Osteoblast (primary cell): ENCODE data around the gene NUMB. TPM values are rescaled to one million over a fixed set of nuclear protein-coding genes. Genes with fewer than 3 reads are reported as not detected.

Experiments
- DNase-seq: peaks from one replicate; pipeline ENCODE4 v3.0.0; 2011; ENCODE audit warnings: low spot score, mixed read lengths; ENCODE audit not compliant: insufficient read length; ENCODE audit errors: missing footprints
- H2AFZ ChIP-seq: 2 replicates; pipeline ENCODE4 v1.6.0; 2011; ENCODE audit warnings: mild to moderate bottlenecking, low read length
- H3K27ac ChIP-seq: 2 replicates; pipeline ENCODE4 v1.5.1; 2011; ENCODE audit warnings: mild to moderate bottlenecking, low read depth, low read length, moderate library complexity
- H3K27me3 ChIP-seq: 2 replicates; pipeline ENCODE4 v1.6.0; 2012; ENCODE audit warnings: mild to moderate bottlenecking, control low read depth, inconsistent platforms, low read length, moderate library complexity; ENCODE audit not compliant: insufficient read depth
- H3K36me3 ChIP-seq: 2 replicates; pipeline ENCODE4 v1.5.1; 2011; ENCODE audit warnings: mild to moderate bottlenecking, low read length, control low read depth, moderate library complexity; ENCODE audit not compliant: insufficient read depth
- H3K4me1 ChIP-seq: 2 replicates; pipeline ENCODE4 v1.5.1; 2011; ENCODE audit warnings: mild to moderate bottlenecking, low read length, control low read depth, moderate library complexity; ENCODE audit not compliant: insufficient read depth
- H3K4me2 ChIP-seq: 2 replicates; pipeline ENCODE4 v1.6.0; 2011; ENCODE audit warnings: mild to moderate bottlenecking, low read length; ENCODE audit not compliant: insufficient read depth
- H3K4me3 ChIP-seq: fragments of 200-600 bp; sonication (generic); 3 replicates; pipeline ENCODE4 v1.5.1; 2012; ENCODE audit warnings: mild to moderate bottlenecking, low read length, inconsistent platforms; ENCODE audit not compliant: insufficient read depth
- H3K79me2 ChIP-seq: 2 replicates; pipeline ENCODE4 v1.6.0; 2012; ENCODE audit warnings: mild to moderate bottlenecking, low read length, control low read depth, inconsistent platforms; ENCODE audit not compliant: insufficient read depth
- H3K9me3 ChIP-seq: 2 replicates; pipeline ENCODE4 v1.5.1; 2011; ENCODE audit warnings: low read depth, low read length, control low read depth
- H4K20me1 ChIP-seq: 2 replicates; pipeline ENCODE4 v1.6.0; 2012; ENCODE audit warnings: mild to moderate bottlenecking, low read length, control low read depth; ENCODE audit not compliant: insufficient read depth
- total RNA-seq: library from RNA; depleted of rRNA; stranded (reverse); fragments of >200 nt; gene quantifications from 2 replicates; pipeline ENCODE4 v1.2.3, GENCODE V29; 2012
- TF ChIP-seq, protein P1 (sequence below): IDR thresholded peaks from 2 replicates; pipeline ENCODE4 v1.5.1; 2011; ENCODE audit warnings: mild to moderate bottlenecking, low read depth, low read length, moderate library complexity; ENCODE audit errors: extremely low read depth

The NUMB gene
- total RNA-seq, 1 donor: 52.5 TPM

DNA sequence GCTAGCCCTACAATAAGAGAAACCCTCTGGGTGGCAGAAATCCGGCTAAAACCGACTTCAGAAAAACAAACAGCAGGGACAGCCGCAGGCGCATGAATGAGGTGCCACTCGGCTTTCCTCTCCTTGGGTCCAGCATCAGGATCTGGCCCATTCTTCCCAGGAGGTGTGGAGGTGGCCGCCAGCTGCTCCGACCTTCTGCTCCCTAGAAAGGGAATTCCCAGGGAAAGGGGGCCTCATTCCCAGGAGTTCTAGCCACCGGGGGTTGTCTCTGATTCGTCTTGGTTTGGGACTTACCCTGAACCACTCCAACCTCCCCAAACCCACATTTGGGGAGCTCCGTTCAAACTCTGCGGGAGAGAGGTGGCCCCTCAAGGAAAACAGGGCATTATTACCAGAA is 208.0 kb downstream of the NUMB start:
- H2AFZ ChIP-seq: no peak overlapping the region
- peak; percentile 87 for DNase-seq

DNA sequence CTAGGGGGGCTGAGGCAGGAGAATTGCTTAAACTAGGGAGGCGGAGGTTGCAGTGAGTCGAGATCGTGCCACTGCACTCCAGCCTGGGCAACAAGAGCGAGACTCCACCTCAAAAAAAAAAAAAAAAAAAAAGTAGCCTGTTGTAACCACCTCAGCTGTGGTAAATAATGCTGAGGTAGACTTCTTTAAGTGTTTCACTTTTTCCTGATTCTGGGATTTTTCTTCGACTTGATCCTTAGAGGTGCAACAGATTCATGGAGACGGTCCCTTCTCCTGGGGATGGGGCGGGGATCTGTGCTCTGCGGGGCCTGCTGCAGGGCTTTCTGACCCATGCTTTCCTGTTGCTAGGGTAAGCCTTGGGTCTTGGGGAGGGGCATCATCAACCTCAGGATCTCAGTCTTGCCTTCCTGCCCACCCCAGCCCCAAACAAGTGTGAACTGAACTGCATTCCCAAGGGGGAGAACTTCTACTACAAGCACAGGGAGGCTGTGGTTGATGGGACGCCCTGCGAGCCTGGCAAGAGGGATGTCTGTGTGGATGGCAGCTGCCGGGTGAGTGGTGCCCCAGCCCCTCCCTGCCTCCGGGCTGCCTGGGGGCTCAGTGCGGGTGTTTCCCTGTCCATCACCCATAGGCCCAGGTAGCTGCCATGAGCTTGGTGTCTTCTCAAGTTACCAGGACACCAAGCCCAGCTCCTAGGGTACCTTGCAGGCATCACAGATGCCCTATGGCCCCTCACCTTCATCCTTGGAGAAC is 208.6 kb downstream of the NUMB start:
- H3K36me3 ChIP-seq: no peaks in the 10 kb centered on the region
- H3K4me2 ChIP-seq: no peak overlapping the region
- no peaks in the 10 kb centered on the region for H4K20me1 ChIP-seq
- no peaks in the 10 kb centered on the region for H3K9me3 ChIP-seq
- no peak overlapping the region for H2AFZ ChIP-seq
- peak; percentile 83 for DNase-seq
- H3K27ac ChIP-seq: no peak overlapping the region
- H3K27me3 ChIP-seq: no peaks in the 10 kb centered on the region
- peaks cover 24% of the 10 kb centered on the region for H3K4me1 ChIP-seq
- H3K4me3 ChIP-seq: no peak overlapping the region
- no peaks in the 10 kb centered on the region for H3K79me2 ChIP-seq
- TF ChIP-seq, protein P1, sequence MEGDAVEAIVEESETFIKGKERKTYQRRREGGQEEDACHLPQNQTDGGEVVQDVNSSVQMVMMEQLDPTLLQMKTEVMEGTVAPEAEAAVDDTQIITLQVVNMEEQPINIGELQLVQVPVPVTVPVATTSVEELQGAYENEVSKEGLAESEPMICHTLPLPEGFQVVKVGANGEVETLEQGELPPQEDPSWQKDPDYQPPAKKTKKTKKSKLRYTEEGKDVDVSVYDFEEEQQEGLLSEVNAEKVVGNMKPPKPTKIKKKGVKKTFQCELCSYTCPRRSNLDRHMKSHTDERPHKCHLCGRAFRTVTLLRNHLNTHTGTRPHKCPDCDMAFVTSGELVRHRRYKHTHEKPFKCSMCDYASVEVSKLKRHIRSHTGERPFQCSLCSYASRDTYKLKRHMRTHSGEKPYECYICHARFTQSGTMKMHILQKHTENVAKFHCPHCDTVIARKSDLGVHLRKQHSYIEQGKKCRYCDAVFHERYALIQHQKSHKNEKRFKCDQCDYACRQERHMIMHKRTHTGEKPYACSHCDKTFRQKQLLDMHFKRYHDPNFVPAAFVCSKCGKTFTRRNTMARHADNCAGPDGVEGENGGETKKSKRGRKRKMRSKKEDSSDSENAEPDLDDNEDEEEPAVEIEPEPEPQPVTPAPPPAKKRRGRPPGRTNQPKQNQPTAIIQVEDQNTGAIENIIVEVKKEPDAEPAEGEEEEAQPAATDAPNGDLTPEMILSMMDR: no peak

More for the DNA sequence above, 208.0 kb downstream of the NUMB start:
- H3K79me2 ChIP-seq: no peaks in the 10 kb centered on the region
- H3K4me2 ChIP-seq: no peak overlapping the region
- H3K27me3 ChIP-seq: no peaks in the 10 kb centered on the region
- H4K20me1 ChIP-seq: no peaks in the 10 kb centered on the region
- H3K4me1 ChIP-seq: peaks cover 24% of the 10 kb centered on the region
- no peak overlapping the region for H3K27ac ChIP-seq
- no peaks in the 10 kb centered on the region for H3K9me3 ChIP-seq
- TF ChIP-seq, protein P1: no peak
- no peaks in the 10 kb centered on the region for H3K36me3 ChIP-seq
- H3K4me3 ChIP-seq: no peak overlapping the region

DNA sequence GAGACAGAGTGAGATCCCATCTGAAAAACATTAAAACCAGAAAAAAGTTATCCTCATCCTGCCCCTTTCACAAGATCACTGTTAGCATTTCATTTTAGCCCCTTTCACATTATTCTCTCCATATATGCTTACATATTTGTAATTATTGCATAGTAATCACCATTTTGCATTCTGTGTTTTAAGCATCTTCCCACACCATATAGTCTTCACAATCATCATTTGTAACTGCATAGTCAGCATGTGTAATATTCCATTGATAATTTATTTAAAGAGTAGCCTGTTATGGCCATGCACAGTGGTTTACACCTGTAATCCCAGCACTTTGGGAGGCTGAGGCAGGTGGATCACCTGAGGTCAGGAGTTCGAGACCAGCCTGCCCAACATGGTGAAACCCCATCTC is 209.2 kb downstream of the NUMB start:
- no peaks in the 10 kb centered on the region for H3K27me3 ChIP-seq
- H3K36me3 ChIP-seq: no peaks in the 10 kb centered on the region
- no peaks in the 10 kb centered on the region for H3K79me2 ChIP-seq
- H3K4me1 ChIP-seq: peaks cover 24% of the 10 kb centered on the region
- H3K27ac ChIP-seq: no peak overlapping the region
- no peaks in the 10 kb centered on the region for H4K20me1 ChIP-seq
- H3K4me2 ChIP-seq: no peak overlapping the region
- no peak overlapping the region for H2AFZ ChIP-seq
- peak; percentile 84 for DNase-seq
- TF ChIP-seq, protein P1: no peak
- H3K4me3 ChIP-seq: no peak overlapping the region
- no peaks in the 10 kb centered on the region for H3K9me3 ChIP-seq

DNA sequence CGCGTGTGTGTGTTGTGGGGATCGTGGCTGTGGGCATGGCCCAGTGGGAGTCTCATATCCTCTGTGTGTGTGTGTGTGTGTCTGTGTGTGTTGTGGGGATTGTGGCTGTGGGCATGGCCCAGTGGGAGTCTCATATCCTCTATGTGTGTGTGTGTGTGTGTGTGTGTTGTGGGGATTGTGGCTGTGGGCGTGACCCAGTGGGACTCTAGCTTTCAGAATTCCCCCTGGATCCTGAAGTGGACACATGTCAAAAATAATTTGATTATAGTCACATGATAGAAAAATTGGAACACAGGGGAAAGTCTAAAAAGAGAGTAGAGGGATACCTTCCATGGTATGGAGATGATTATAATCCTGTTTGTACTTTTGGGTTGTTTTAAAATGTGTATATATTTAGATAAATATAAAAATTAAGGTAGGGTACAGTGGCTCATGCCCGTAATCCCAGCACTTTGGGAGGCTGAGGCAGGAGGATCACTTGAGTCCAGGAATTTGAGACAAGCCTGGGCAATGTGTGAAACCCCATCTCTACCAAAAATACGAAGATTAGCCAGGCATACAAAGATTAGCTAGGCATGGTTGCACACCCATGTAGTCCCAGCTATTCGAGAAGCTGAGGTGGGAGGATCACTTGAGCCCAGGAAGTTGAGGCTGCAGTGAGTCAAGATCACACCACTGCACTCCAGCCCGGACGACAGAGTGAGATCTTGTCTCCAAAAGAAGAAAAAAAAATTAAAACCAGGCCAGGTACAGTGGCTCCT is 210.1 kb downstream of the NUMB start:
- Histone ChIP-seq H3K27me3 (no peaks in the 10 kb centered on the region), H3K27ac (no peak overlapping the region), H3K36me3 (no peaks in the 10 kb centered on the region), H4K20me1 (no peaks in the 10 kb centered on the region), H3K4me1 (peaks cover 24% of the 10 kb centered on the region), H2AFZ (peak overlapping the region; percentile 47), H3K4me2 (peak overlapping the region; percentile 89), H3K9me3 (no peaks in the 10 kb centered on the region), H3K4me3 (no peak overlapping the region), H3K79me2 (no peaks in the 10 kb centered on the region)
- no peak for DNase-seq
- TF ChIP-seq, protein P1: no peak
